HG03060 (cell line): ENCODE measurements around the gene INTU.

ENCODE experiments used
- ATAC-seq: cut with Tn5 transposase; IDR thresholded peaks from one replicate; pipeline ENCODE4 v1.9.1; 2021; ENCODE audit warnings: low read depth, moderate number of reproducible peaks; ENCODE audit not compliant: unreplicated experiment

INTU gene

DNA sequence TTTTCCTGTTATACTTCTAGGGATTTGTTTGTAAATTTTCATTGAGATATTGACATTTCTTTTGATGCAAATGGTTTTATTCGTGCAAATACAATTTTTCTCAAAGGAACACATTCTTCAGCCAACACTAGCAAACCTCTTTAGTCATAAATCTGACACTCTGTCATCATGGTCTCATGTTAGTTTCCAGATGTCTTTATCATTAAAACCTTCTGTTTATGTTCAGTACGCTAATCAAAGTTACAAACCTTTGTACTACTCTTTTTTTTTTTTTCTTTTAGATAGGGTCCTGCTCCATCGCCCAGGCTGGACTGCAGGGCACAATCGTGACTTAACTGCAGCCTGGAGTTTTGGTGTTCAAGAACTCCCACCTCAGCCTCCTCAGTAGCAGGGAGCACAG is 104.5 kb downstream of the INTU start:
- no peak for ATAC-seq

DNA sequence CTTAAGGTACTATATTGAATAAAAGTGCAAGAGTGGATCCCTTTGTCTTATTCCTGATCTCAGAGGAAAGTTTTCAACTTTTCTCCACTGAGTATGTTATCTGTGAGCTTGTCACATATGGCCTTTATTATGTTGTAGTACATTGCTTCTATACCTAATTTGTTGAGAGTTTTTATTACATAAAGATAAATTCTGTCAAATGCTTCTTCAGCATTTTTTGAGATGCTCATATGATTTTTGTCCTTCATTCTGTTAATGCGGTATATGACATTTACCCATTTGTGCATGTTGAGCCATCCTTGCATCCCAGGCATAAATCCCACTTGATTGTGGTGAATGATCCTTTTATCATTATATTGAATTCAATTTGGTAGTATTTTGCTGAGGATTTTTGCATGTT is 108.5 kb downstream of the INTU start:
- ATAC-seq, result no peak

DNA sequence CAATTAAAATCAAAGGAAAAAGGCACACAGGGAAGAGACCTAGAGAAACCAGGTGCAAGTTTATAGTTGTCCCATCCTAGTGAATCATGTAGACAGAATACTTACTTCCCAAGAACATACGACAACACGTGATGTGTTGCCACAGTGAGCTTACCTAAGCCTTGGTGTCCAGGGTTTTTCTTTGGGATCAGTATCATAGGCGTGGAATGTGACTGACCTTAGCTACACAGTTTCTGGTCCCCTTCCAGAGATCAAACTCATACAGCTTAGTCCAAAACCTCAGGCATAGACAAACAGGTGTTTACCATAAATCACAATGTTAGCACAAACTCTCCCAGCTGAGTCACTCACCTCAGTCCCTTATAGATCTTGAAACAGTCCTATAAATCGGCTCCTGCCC is 115.1 kb downstream of the INTU start:
- ATAC-seq, result no peak

DNA sequence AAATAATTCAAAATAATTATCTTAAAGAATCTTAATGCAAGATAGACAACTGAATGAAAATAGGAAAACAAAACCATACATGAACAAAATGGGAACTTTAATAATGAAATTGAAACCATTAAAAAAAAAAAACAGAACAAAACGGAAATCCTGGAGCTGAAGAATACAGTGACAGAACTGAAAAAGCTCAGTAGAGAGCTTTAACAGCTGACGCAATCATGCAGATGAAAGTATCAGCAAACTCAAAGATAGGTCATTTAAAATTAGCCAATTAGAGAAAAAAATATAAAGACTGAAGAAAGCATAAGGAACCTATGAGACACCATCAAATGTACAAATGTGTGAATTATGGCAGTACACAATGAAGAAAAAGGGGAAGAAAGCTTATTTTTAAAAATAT is 116.2 kb downstream of the INTU start:
- ATAC-seq, result no peak

DNA sequence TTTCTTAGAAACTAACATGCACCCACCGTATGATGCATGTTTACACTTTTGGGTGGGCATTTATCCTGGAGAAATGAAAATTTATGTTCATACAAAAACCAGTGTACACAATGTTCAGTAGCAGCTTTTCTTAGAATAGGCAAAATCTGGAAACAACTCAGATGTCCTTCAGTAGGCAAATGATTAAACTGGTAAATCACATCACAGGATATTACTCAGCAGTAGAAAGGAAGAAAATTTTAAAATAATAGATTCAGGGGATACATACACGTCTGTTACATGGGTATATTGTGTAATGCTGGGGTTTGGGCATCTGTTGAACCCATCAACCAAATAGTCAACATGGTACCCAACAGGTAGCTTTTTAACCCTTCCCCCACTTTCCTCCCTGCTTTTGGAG is 124.1 kb downstream of the INTU start:
- ATAC-seq, result no peak

DNA sequence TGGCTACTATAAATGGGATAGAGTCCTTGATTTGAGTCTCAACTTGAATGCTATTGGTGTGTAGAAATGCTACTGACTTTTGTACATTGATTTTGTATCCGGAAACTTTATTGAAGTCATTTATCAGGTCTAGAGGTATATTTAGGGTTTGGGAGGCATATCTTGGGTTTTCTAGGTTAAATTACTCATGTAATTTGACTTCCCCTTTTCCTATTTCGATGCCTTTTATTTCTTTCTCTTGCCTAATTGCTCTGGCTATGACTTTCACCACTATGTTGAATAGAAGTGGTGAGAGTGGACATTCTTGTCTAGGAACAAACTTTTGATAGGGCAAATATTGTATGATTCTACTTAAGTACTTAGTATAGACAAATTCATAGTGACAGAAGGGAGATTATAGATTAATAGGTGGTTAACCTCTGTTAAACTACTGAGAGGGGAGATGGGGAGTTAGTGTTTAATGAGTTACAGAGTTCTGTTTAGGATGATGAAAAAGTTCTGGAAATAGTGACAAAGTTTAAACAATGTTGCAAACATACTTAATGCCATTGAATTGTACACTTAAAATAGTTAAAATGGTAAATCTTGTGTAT is 126.6 kb downstream of the INTU start:
- peak; percentile 70 for ATAC-seq

DNA sequence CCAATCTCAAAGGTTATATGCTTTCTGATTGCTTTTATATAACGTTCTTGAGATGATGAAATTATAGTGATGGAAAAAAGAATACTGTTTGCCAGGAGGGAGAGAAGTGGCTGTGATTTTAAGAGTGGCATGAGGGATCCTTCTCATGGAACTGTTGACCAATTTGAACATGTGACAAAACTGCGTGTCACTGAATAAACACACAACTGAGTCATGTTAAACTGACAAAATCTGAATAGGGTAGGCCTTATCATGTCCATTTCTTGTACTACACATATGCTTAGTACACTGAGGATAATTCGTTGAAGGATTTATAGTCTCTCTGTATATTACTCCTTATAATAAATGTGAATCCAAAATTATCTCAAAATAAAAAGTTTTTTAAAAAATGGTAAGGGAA is 127.1 kb downstream of the INTU start:
- ATAC-seq, result no peak

DNA sequence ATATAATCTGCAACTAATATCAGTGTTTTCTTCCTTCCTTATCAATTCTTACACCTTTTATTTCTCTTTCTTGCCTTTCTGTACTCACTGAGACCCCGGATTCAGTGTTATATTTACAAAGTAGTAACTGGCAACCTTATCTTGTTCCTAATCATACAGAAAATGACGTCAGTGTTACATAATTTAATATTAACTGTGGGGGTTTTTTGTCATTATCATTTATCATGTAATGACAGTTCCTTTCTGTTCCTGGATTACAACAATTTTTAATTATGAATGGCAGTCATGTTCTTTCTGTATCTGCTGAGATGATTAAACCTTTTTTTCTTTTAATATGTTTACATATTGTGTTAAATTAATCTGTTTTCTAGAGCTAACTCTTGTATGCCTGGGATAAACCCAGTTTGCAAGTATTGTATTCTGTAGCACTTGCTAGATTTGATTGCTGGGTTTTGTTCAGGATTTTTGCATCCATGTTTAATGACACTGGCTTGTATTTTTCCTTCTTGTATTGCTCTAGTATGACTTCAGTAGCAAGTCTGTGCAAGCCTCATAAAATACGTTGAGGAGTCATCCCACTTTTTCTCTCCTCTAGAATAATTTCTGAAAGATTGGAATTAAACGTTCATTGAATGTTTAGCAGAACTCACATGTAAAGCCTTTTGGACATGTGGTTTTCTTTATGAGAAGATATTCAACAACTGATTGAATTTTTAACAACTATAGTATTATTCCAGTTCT is 138.9 kb downstream of the INTU start:
- ATAC-seq, result no peak

DNA sequence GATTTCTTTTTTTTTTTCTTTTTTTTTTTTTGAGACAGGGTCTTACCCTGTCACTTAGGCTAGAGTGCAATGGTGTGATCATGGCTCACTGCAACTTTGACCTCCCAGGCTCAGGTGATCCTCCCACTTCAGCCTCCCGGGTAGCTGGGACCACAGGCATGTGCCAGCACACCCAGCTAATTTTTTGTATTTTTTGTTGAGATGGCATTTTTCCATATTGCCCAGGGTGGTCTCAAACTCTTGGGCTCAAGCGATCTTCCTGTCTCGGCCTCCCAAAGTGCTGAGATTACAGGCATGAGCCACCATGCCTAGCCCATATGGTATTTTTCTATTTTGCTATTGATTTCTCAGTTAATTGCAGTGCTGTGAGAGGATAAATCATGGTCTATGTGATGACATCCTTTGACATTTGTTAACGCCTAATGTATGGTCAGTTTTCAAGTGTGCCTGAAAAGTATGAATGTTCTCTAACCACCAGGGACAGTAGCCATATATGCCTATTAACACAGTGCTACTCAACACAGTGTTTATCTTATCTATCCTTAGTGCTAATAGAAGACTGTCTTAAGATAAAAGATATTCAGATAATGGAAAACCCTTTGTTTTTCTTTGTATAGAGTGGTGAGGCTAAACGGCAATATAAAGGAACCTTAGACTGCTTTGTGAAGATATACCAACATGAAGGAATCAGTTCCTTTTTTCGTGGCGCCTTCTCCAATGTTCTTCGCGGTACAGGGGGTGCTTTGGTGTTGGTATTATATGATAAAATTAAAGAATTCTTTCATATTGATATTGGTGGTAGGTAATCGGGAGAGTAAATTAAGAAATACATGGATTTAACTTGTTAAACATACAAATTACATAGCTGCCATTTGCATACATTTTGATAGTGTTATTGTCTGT is 140.3 kb downstream of the INTU start:
- no peak for ATAC-seq

DNA sequence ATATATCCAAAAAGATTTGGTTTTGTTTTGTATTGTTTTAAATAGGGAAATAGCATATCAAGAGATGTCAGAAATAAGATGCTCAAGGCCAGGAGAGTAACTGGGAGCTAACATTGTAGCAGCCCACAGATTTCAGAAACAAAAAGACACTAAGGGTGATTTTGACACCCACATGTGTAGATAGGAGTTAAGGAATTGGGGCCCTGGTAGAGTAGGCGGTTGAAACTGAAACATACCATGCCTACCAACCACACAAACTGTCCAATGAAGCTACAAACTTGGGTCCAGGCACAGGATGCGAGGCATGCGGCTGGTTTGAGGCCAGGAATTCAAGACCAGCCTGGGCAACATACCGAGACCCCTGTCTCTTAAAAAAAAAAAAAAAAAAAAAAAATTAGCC is 143.1 kb downstream of the INTU start:
- ATAC-seq, result no peak
